ENCODE data around the gene MEI1.
"Not testable (repeated sequence)": the region's sequence is repeated elsewhere in the genome, so short reads cannot be mapped to it uniquely, and the experiment has no call there.

MEI1 gene

GRCh38 chr22:41820447-41820846 is 121.1 kb downstream of the MEI1 start:
- no peak for DNase-seq (ENCODE audit: low read depth, low spot score)

- DNase-seq (ENCODE audit: low read depth, low spot score), result no peak
These were observed 122.4 kb downstream of the MEI1 start for GRCh38 chr22:41821471-41822316.

GRCh38 chr22:41822317-41823057 is 123.2 kb downstream of the MEI1 start:
- no peak for DNase-seq (ENCODE audit: low read depth, low spot score)

GRCh38 chr22:41823797-41824196 is 124.5 kb downstream of the MEI1 start:
- DNase-seq (ENCODE audit: low read depth, low spot score), result no peak

GRCh38 chr22:41825376-41825775 is 126.1 kb downstream of the MEI1 start:
- no peak for DNase-seq (ENCODE audit: low read depth, low spot score)

GRCh38 chr22:41826021-41826420 is 126.7 kb downstream of the MEI1 start:
- no peak for DNase-seq (ENCODE audit: low read depth, low spot score)

GRCh38 chr22:41826430-41827383 is 127.4 kb downstream of the MEI1 start:
- no peak for DNase-seq (ENCODE audit: low read depth, low spot score)

DNA sequence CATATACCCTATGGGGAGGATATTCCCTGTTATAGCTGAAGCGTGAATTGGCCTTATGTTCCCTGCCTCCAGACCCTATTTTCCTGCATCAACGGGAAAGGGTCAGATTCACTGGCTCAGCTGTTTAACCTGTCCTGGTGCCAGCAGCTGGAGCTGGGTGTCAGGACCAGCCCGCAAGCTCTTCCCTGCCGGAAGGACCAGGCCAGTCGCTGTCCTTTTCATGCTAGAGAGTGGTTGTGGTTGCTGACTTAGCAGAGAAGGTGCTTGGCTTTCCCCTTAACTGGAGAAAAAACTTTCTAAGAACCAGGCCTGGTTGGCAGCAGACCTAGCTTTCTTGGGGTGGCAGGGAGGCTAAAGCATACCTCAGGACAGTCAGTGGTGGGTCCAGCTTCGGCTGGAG is 128.4 kb downstream of the MEI1 start:
- DNase-seq (ENCODE audit: low read depth, low spot score), result no peak

DNA sequence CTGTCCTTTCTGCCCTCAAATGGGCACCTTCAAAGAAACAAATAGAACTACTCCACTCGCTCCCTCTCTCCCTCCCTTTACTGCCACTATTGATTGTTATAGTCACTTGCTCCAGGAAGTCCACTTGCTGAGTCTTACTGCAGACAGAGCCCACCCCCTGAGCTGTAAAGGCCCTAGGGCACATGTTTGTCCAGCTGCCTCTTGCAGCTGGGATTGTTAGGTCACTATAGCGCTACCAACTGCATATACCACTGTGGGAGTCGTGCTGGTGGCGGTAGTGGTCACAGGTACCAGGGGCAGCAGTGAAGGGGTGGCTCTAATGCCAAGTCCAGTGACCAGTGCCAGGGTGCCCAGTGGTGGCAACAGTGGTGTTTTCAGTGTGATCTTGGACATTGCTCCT is 129.2 kb downstream of the MEI1 start:
- DNase-seq (ENCODE audit: low read depth, low spot score), result no peak

DNA sequence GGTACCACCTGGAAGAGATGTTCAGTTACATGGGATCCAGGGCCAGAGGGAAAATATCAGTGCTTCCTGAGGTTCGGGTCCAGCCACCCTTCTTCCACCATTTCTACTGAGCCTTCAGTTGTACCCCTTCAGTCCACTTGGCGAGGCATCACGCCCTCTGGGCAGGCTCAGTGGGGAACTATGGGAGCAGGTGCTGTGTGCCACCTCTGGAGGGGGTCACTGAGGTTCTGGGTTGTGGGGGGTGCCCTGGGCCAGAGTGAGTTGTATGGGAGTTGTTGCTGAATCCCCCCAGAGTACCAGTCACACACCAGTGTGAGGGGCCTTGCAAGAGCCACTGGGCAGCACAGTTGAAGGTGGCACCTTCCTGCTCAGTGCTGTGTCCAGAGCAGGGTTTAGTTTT is 130.9 kb downstream of the MEI1 start:
- DNase-seq (ENCODE audit: low read depth, low spot score), result no peak

GRCh38 chr22:41831383-41831782 is 132.1 kb downstream of the MEI1 start:
- DNase-seq (ENCODE audit: low read depth, low spot score), result no peak

DNA sequence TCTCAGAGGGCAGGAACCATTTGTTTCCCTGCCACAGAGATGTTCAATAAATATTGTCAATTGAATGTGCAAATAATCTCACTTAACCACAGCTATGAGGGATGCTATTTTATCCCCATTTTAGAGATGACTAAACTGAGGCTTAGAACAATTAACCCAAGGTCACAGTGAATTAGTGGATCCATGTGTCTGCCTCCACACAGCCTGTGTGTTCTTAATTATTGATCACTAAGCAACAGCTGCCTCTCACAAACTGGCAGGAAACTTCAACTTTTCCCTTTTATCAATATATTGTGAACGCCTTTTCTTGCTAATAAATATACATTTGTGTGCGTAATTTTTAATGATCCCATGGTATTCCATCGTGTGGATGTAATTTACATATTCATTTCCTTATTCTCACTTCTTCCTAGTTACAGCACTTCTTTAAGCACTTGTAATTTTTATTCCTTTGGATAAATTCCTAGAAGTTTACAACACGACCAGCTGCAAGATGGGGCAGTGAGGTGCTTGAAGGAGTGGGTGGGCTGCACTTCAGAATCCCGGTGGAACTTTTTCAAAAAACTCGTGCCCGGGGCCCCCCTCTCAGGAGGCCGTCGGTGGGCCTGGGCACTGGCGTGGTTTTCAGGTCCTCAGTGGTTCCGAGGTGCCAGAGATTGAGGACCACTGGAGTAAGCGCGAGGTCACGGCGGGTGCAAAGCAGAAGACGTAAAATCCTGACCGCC is 132.7 kb downstream of the MEI1 start:
- DNase-seq (ENCODE audit: low read depth, low spot score), result no peak

DNA sequence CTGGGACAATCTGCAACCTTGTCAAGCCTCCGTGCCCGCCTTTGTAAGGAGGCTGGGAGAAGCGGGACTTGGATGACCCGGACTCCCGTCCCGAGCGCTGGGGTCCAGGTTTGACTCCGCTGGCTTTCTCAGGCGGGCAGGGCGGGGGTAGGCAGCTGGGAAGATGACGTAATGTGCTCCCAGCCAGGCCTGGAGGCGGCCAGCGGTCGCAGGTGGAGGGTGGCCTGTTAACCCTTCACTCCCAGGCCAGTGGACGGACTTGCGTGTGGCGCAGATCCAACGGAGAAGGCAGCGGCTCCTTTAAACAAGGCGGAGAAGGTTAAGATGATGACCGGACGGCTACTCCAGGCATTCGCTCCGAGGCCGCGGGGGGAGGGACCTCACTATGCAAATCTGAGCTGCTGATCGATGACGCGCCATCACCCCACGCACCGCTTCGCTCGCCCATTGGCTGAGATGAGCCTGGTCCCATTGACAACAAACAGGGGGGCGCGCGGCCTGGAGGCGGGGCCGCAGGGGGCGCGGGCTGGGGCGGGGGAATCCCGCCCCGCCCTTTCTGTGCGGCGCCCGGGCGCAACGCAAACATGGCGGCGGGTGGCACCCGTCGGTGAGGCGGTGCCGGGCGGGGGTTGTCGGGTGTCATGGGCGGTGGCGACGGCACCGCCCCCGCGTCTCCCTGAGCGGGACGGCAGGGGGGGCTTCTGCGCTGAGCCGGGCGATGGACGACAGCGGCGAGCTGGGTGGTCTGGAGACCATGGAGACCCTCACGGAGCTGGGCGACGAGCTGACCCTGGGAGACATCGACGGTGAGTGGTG is 133.5 kb downstream of the MEI1 start, which contains the start of gene SREBF2:
Gene SREBF2, plus strand, starts transcription at position 553 of the 816 bp plus-strand sequence. Its CDS starts 166 bp downstream, at position 719.
- peak; percentile 100 for DNase-seq (ENCODE audit: low read depth, low spot score)

GRCh38 chr22:41833369-41834004 is 134.2 kb downstream of the MEI1 start:
- no peak for DNase-seq (ENCODE audit: low read depth, low spot score)

DNA sequence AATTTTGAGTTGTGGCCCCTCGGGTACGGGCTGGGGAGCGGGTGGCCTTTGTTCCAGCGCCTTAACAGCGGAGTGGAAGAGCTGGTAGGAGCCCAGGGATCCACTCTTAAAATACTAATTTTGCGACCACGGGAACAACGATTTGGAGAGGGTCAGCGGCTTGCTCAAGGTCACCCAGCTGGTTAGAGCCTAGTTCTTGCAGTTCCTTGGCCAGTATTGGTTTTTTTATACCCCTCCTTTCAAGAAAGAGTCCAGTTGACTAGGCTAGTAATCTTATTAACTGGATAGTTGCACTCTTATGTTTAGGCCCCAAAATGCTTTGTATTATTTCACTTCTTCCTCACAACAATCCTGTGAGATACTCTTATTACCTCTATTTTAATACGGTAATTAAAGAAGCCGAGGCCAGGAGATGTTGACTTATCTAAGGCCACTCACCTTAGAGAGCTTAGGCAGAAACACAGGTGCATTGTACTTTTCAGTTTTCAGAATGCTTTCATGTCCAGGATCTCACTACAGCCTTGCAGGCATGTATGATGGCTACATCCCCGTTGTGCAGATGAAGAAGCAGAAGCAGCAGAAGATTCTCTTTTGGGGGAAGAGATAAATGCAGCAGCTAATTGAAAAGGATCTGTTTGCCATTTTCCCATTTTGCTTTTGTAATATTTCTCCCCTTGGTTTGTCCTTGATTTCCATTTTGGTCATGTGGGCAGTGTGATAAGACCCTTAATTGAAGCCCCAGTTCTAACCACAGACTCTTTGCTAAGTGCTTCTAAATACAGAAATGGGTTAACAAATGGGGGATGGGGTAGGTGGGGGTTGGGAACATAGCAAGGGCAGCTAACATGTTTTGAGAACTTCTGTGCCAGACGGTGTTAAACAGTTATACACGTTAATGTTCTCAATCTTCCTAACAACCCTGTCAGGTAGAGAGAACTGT is 135.0 kb downstream of the MEI1 start:
- no peak for DNase-seq (ENCODE audit: low read depth, low spot score)

- DNase-seq (ENCODE audit: low read depth, low spot score), result not testable (repeated sequence)
These were observed 136.2 kb downstream of the MEI1 start for GRCh38 chr22:41835462-41835861.

GRCh38 chr22:41836551-41836950 is 137.2 kb downstream of the MEI1 start:
- no peak for DNase-seq (ENCODE audit: low read depth, low spot score)

- DNase-seq (ENCODE audit: low read depth, low spot score), result no peak
These were observed 139.7 kb downstream of the MEI1 start for GRCh38 chr22:41838842-41839618.

Measured in smooth muscle cell of the brain vasculature (primary cell).